ENCODE results near the gene PTPRN2.

Gene PTPRN2

GRCh38 chr7:157718303-157719007, 869.2 kb downstream of the PTPRN2 start:
- TF ChIP-seq GATA3 (IDR thresholded peaks at IDR 0.05; ENCODE audit: low read depth, low read length) (no peak), GATA2 (IDR thresholded peaks at IDR 0.05; ENCODE audit: low read depth, low read length) (no peak)

GRCh38 chr7:157717211-157718174, 870.1 kb downstream of the PTPRN2 start:
- TF ChIP-seq GATA3 (IDR thresholded peaks at IDR 0.05; ENCODE audit: low read depth, low read length) = no peak
- TF ChIP-seq GATA2 (IDR thresholded peaks at IDR 0.05; ENCODE audit: low read depth, low read length) = no peak

- no peak for TF ChIP-seq GATA3 (IDR thresholded peaks at IDR 0.05; ENCODE audit: low read depth, low read length)
- no peak for TF ChIP-seq GATA2 (IDR thresholded peaks at IDR 0.05; ENCODE audit: low read depth, low read length)
These were observed 871.7 kb downstream of the PTPRN2 start for GRCh38 chr7:157715938-157716280.

- TF ChIP-seq GATA3 (IDR thresholded peaks at IDR 0.05; ENCODE audit: low read depth, low read length) (no peak), GATA2 (IDR thresholded peaks at IDR 0.05; ENCODE audit: low read depth, low read length) (no peak)
These were observed 872.3 kb downstream of the PTPRN2 start for GRCh38 chr7:157715071-157715937.

GRCh38 chr7:157714166-157715070, 873.2 kb downstream of the PTPRN2 start:
- TF ChIP-seq GATA3 (IDR thresholded peaks at IDR 0.05; ENCODE audit: low read depth, low read length) (no peak), GATA2 (IDR thresholded peaks at IDR 0.05; ENCODE audit: low read depth, low read length) (no peak)

- TF ChIP-seq GATA3 (IDR thresholded peaks at IDR 0.05; ENCODE audit: low read depth, low read length) = no peak
- TF ChIP-seq GATA2 (IDR thresholded peaks at IDR 0.05; ENCODE audit: low read depth, low read length) = no peak
These were observed 874.0 kb downstream of the PTPRN2 start for GRCh38 chr7:157713591-157713990.

GRCh38 chr7:157712666-157713235, 874.9 kb downstream of the PTPRN2 start:
- no peak for TF ChIP-seq GATA3 (IDR thresholded peaks at IDR 0.05; ENCODE audit: low read depth, low read length)
- TF ChIP-seq GATA2 (IDR thresholded peaks at IDR 0.05; ENCODE audit: low read depth, low read length) = no peak

- TF ChIP-seq GATA3 (IDR thresholded peaks at IDR 0.05; ENCODE audit: low read depth, low read length) (no peak), GATA2 (IDR thresholded peaks at IDR 0.05; ENCODE audit: low read depth, low read length) (no peak)
These were observed 876.2 kb downstream of the PTPRN2 start for GRCh38 chr7:157711353-157711888.

- TF ChIP-seq GATA2 (IDR thresholded peaks at IDR 0.05; ENCODE audit: low read depth, low read length) = no peak
- TF ChIP-seq GATA3 (IDR thresholded peaks at IDR 0.05; ENCODE audit: low read depth, low read length) = no peak
These were observed 877.2 kb downstream of the PTPRN2 start for GRCh38 chr7:157710396-157710795.

GRCh38 chr7:157709531-157710251, 877.9 kb downstream of the PTPRN2 start:
- TF ChIP-seq GATA2 (IDR thresholded peaks at IDR 0.05; ENCODE audit: low read depth, low read length) (no peak), GATA3 (IDR thresholded peaks at IDR 0.05; ENCODE audit: low read depth, low read length) (no peak)

- no peak for TF ChIP-seq GATA2 (IDR thresholded peaks at IDR 0.05; ENCODE audit: low read depth, low read length)
- no peak for TF ChIP-seq GATA3 (IDR thresholded peaks at IDR 0.05; ENCODE audit: low read depth, low read length)
These were observed 878.7 kb downstream of the PTPRN2 start for GRCh38 chr7:157708919-157709295.

Data from SH-SY5Y (cell line).